ENCODE measurements around the gene UGT2B7. TPM values are rescaled to one million over a fixed set of nuclear protein-coding genes. Genes with fewer than 3 reads are reported as not detected.

The UGT2B7 gene
- total and polyA plus RNA-seq, 9 donors, result 0.41 to 28.1 (median 4.8) TPM; not detected in 4

- Histone ChIP-seq H3K27ac (no peak overlapping the region), H3K9me3 (no peaks in the 10 kb centered on the region), H3K27me3 (no peaks in the 10 kb centered on the region), H3K36me3 (no peaks in the 10 kb centered on the region), H3K4me1 (ENCODE audit: insufficient read depth) (no peaks in the 10 kb centered on the region), H3K4me3 (no peak overlapping the region)
- TF ChIP-seq CTCF (IDR thresholded peaks at IDR 0.05), result no peak
- TF ChIP-seq EP300 (IDR thresholded peaks at IDR 0.05), result no peak
- no peak for TF ChIP-seq POLR2A (IDR thresholded peaks at IDR 0.05)
- 81 to 90% (median 84%) methylated on average over 1 of the region's 1 CpG for WGBS, 3 donors
- no peak for DNase-seq
- intact Hi-C loops (cut with DNase I), result no loop called here
Observed at GRCh38 chr4:69124941-69125340, 28.7 kb downstream of the UGT2B7 start.

GRCh38 chr4:69126024-69126423, 29.8 kb downstream of the UGT2B7 start:
- Histone ChIP-seq H3K9me3 (no peaks in the 10 kb centered on the region), H3K27me3 (no peaks in the 10 kb centered on the region), H3K36me3 (no peaks in the 10 kb centered on the region), H3K4me3 (no peak overlapping the region), H3K27ac (no peak overlapping the region), H3K4me1 (ENCODE audit: insufficient read depth) (no peaks in the 10 kb centered on the region)
- intact Hi-C loops (cut with DNase I), result no loop called here
- TF ChIP-seq POLR2A (IDR thresholded peaks at IDR 0.05) (no peak), CTCF (IDR thresholded peaks at IDR 0.05) (no peak), EP300 (IDR thresholded peaks at IDR 0.05) (no peak)
- no peak for DNase-seq

- Histone ChIP-seq H3K27me3 (no peaks in the 10 kb centered on the region), H3K4me3 (no peak overlapping the region), H3K9me3 (no peaks in the 10 kb centered on the region), H3K36me3 (no peaks in the 10 kb centered on the region), H3K27ac (no peak overlapping the region), H3K4me1 (ENCODE audit: insufficient read depth) (no peaks in the 10 kb centered on the region)
- TF ChIP-seq CTCF (IDR thresholded peaks at IDR 0.05) (no peak), EP300 (IDR thresholded peaks at IDR 0.05) (no peak), POLR2A (IDR thresholded peaks at IDR 0.05) (no peak)
- intact Hi-C loops (cut with DNase I), result no loop called here
- DNase-seq, result no peak
Observed at GRCh38 chr4:69133993-69134392, 37.7 kb downstream of the UGT2B7 start.

- WGBS, 3 donors, result 83 to 88% (median 84%) methylated on average over 4 of the region's 4 CpGs
- Histone ChIP-seq H3K27ac (no peak overlapping the region), H3K9me3 (no peaks in the 10 kb centered on the region), H3K27me3 (no peaks in the 10 kb centered on the region), H3K4me3 (no peak overlapping the region), H3K36me3 (no peaks in the 10 kb centered on the region), H3K4me1 (ENCODE audit: insufficient read depth) (no peaks in the 10 kb centered on the region)
- no peak for DNase-seq
- no peak for TF ChIP-seq POLR2A (IDR thresholded peaks at IDR 0.05)
- no peak for TF ChIP-seq EP300 (IDR thresholded peaks at IDR 0.05)
- no peak for TF ChIP-seq CTCF (IDR thresholded peaks at IDR 0.05)
- intact Hi-C loops (cut with DNase I), result no loop called here
Observed at GRCh38 chr4:69134471-69134870, 38.2 kb downstream of the UGT2B7 start.

GRCh38 chr4:69141320-69141719, 45.0 kb downstream of the UGT2B7 start:
- no peak for TF ChIP-seq CTCF (IDR thresholded peaks at IDR 0.05)
- no peak for TF ChIP-seq POLR2A (IDR thresholded peaks at IDR 0.05)
- no peak for TF ChIP-seq EP300 (IDR thresholded peaks at IDR 0.05)
- no peak overlapping the region for H3K4me3 ChIP-seq
- intact Hi-C loops (cut with DNase I), result no loop called here
- DNase-seq, result no peak
- no peaks in the 10 kb centered on the region for H3K27me3 ChIP-seq
- WGBS, 3 donors, result 43 to 55% (median 48%) methylated on average over 2 of the region's 2 CpGs
- H3K27ac ChIP-seq, result no peak overlapping the region
- H3K36me3 ChIP-seq, result no peaks in the 10 kb centered on the region
- no peaks in the 10 kb centered on the region for H3K9me3 ChIP-seq
- no peaks in the 10 kb centered on the region for H3K4me1 ChIP-seq (ENCODE audit: insufficient read depth)

All from ovary (tissue), 9 donors.